CD8-positive, alpha-beta memory T cell (primary cell): ENCODE data around the gene MORF4L1. TPM values are rescaled to one million over a fixed set of nuclear protein-coding genes. Genes with fewer than 3 reads are reported as not detected.

ENCODE experiments used
- CTCF ChIA-PET: fragments of 350-600 bp; sonication (Branson Sonifier 250); formaldehyde crosslinking; loops from one replicate; lab custom pipeline; 2021; ENCODE audit warnings: antibody characterized with exemption; lab: Charles Lee
- POLR2A ChIA-PET: fragments of 350-600 bp; sonication (Branson Sonifier 250); formaldehyde crosslinking; loops from one replicate; lab custom pipeline; 2021; ENCODE audit warnings: antibody characterized with exemption; lab: Charles Lee
- DNase-seq, 5 donors: peaks; one replicate each; pipeline versions ENCODE4 v3.0.0 to v3.0.0-alpha.2; 2020 to 2022; ENCODE audit warnings: mixed read lengths in 1 of 5
- H3K27ac ChIP-seq: one replicate; pipeline ENCODE4 v1.7.0; 2013; ENCODE audit warnings: low read depth, mild to moderate bottlenecking, low read length, moderate library complexity
- H3K27me3 ChIP-seq: 2 replicates; pipeline ENCODE4 v1.7.0; 2013; ENCODE audit warnings: low read length, mild to moderate bottlenecking; ENCODE audit not compliant: insufficient read depth, poor library complexity, severe bottlenecking
- H3K36me3 ChIP-seq: 2 replicates; pipeline ENCODE4 v1.7.0; 2013; ENCODE audit warnings: mild to moderate bottlenecking, low read length, moderate library complexity; ENCODE audit not compliant: insufficient read depth
- H3K4me1 ChIP-seq: 2 replicates; pipeline ENCODE4 v1.7.0; 2013; ENCODE audit warnings: mild to moderate bottlenecking, low read length, moderate library complexity; ENCODE audit not compliant: insufficient read depth
- H3K4me3 ChIP-seq: 2 replicates; pipeline ENCODE4 v1.7.0; 2013; ENCODE audit warnings: mild to moderate bottlenecking, low read length
- H3K9me3 ChIP-seq: 2 replicates; pipeline ENCODE4 v1.7.0; 2013; ENCODE audit warnings: mild to moderate bottlenecking, low read length
- H3K27ac Mint-ChIP-seq, 8 donors: one replicate each; pipeline ENCODE4 v1.8.0; 2020 to 2021; ENCODE audit warnings: mixed read lengths in 8 of 8, mild to moderate bottlenecking in 6 of 8, inconsistent platforms in 3 of 8, moderate library complexity in 3 of 8
- H3K27me3 Mint-ChIP-seq, 2 donors: one replicate each; pipeline ENCODE4 v1.8.0; 2020 to 2021; ENCODE audit warnings: mixed read lengths in 2 of 2, mild to moderate bottlenecking in 1 of 2, moderate library complexity in 1 of 2
- H3K36me3 Mint-ChIP-seq, 3 donors: one replicate each; pipeline ENCODE4 v1.8.0; 2020 to 2021; ENCODE audit warnings: mixed read lengths in 3 of 3, inconsistent platforms in 1 of 3, mild to moderate bottlenecking in 1 of 3
- H3K4me1 Mint-ChIP-seq, 3 donors: one replicate each; pipeline ENCODE4 v1.8.0; 2020 to 2021; ENCODE audit warnings: mixed read lengths in 3 of 3, inconsistent platforms in 1 of 3, mild to moderate bottlenecking in 1 of 3
- H3K4me3 Mint-ChIP-seq, 7 donors: one replicate each; pipeline ENCODE4 v1.8.0; 2020 to 2021; ENCODE audit warnings: mixed read lengths in 7 of 7, mild to moderate bottlenecking in 6 of 7, moderate library complexity in 4 of 7, inconsistent platforms in 2 of 7
- H3K9me3 Mint-ChIP-seq, 5 donors: one replicate each; pipeline ENCODE4 v1.8.0; 2020 to 2022; ENCODE audit warnings: mixed read lengths in 5 of 5, mild to moderate bottlenecking in 3 of 5, moderate library complexity in 2 of 5, inconsistent platforms in 1 of 5
- polyA plus RNA-seq: library from polyadenylated mRNA; unstranded; fragments of 300-500 nt; fragmentation: Illumina TruSeq; gene quantifications from one replicate; pipeline ENCODE4 v1.2.3, GENCODE V29; 2021
- total RNA-seq, 2 experiments: library from RNA; stranded (reverse); gene quantifications; one replicate each; pipeline ENCODE4 v1.2.3, GENCODE V29; 2021

Gene MORF4L1
- total and polyA plus RNA-seq, 3 experiments from 2014 or later: 243 to 272 (median 269) TPM

- H3K27ac Mint-ChIP-seq: peak overlapping the region in 1 of 8 donors; percentile 87
- no peak for DNase-seq
- ChIA-PET POLR2A (no interaction called here), CTCF (no interaction called here)
- no peaks in the 10 kb centered on the region for H3K9me3 Mint-ChIP-seq
- Histone ChIP-seq H3K4me1 (no peaks in the 10 kb centered on the region), H3K27me3 (no peaks in the 10 kb centered on the region), H3K4me3 (no peak overlapping the region), H3K36me3 (no peaks in the 10 kb centered on the region), H3K27ac (no peak overlapping the region), H3K9me3 (no peaks in the 10 kb centered on the region)
- no peak overlapping the region for H3K4me3 Mint-ChIP-seq
- H3K36me3 Mint-ChIP-seq: peaks cover 5 to 8% (median 7%) of the 10 kb centered on the region in 3 donors
- H3K27me3 Mint-ChIP-seq: peaks cover 0 to 1% of the 10 kb centered on the region in 2 donors
- no peaks in the 10 kb centered on the region for H3K4me1 Mint-ChIP-seq
Observed at GRCh38 chr15:78931439-78932257, 59.0 kb downstream of the MORF4L1 start.

DNA sequence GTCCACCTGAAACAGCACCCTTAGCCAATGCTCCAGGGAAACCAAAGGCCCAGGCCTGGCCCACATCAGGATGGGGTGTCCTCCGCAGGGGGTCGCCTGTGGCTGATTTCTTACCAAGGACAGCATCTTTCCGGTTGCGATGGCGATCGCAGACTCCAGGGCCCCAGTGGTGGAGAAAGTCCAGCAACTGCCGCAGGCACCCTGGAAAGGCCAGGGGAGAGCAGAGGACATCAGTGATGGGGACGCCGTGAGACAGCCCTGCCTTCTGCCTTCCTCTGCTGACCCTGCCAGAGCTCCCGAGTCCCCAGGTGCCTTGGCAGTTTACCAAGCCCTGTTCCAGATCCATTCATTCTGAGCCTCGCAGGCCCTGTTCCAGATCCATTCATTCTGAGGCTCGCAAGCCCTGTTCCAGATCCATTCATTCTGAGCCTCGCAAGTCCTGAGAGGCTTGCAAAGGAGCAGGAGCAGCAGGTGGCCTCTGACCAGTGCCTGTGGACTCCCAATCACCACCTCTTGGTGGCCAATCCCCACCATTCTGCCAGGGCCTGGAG, 59.6 kb downstream of the MORF4L1 start:
- Histone ChIP-seq H3K36me3 (no peaks in the 10 kb centered on the region), H3K9me3 (no peaks in the 10 kb centered on the region), H3K27ac (no peak overlapping the region), H3K4me1 (peaks cover 1% of the 10 kb centered on the region), H3K4me3 (no peak overlapping the region), H3K27me3 (no peaks in the 10 kb centered on the region)
- DNase-seq: no peak
- POLR2A ChIA-PET: no interaction called here
- Mint-ChIP-seq H3K4me1 (peaks cover 0 to 3% (median 2%) of the 10 kb centered on the region in 3 donors), H3K9me3 (no peaks in the 10 kb centered on the region), H3K27me3 (peaks cover 0 to 1% of the 10 kb centered on the region in 2 donors), H3K36me3 (peaks cover 1 to 5% (median 1%) of the 10 kb centered on the region in 3 donors), H3K27ac (no peak overlapping the region), H3K4me3 (no peak overlapping the region)
- CTCF ChIA-PET: no interaction called here

GRCh38 chr15:78933187-78933822, 60.6 kb downstream of the MORF4L1 start:
- Mint-ChIP-seq H3K27ac (peak overlapping the region in 1 of 8 donors; percentile 38), H3K4me1 (peaks cover under 1 to 6% (median 5%) of the 10 kb centered on the region in 3 donors), H3K9me3 (no peaks in the 10 kb centered on the region), H3K27me3 (peaks cover 1 to 2% of the 10 kb centered on the region in 2 donors), H3K4me3 (no peak overlapping the region), H3K36me3 (peaks cover 0 to under 1% (median 0%) of the 10 kb centered on the region in 3 donors)
- Histone ChIP-seq H3K27me3 (no peaks in the 10 kb centered on the region), H3K4me1 (peaks cover 3% of the 10 kb centered on the region), H3K4me3 (no peak overlapping the region), H3K36me3 (no peaks in the 10 kb centered on the region), H3K9me3 (no peaks in the 10 kb centered on the region), H3K27ac (no peak overlapping the region)
- no peak for DNase-seq
- ChIA-PET CTCF (interaction anchor here (1.0 kb wide), 1 partner anchor 14 kb away, joined by 3 read pairs; no protein-coding TSS in a partner anchor), POLR2A (no interaction called here)

- Mint-ChIP-seq H3K36me3 (peaks cover 0 to 4% (median 0%) of the 10 kb centered on the region in 3 donors), H3K4me3 (no peak overlapping the region), H3K27ac (peak overlapping the region in 3 of 8 donors; percentile 38 to 78 (median 76)), H3K4me1 (peaks cover 8 to 13% (median 8%) of the 10 kb centered on the region in 3 donors), H3K9me3 (no peaks in the 10 kb centered on the region), H3K27me3 (peaks cover 2 to 7% of the 10 kb centered on the region in 2 donors)
- Histone ChIP-seq H3K9me3 (no peaks in the 10 kb centered on the region), H3K27ac (no peak overlapping the region), H3K36me3 (no peaks in the 10 kb centered on the region), H3K4me3 (no peak overlapping the region), H3K27me3 (no peaks in the 10 kb centered on the region), H3K4me1 (peaks cover 3% of the 10 kb centered on the region)
- CTCF ChIA-PET: interaction anchor here (1.0 kb wide), 1 partner anchor 13 kb away, joined by 3 read pairs; no protein-coding TSS in a partner anchor
- POLR2A ChIA-PET: no interaction called here
- no peak for DNase-seq
Observed at GRCh38 chr15:78933823-78934654, 61.3 kb downstream of the MORF4L1 start.

GRCh38 chr15:78934655-78935023, 61.9 kb downstream of the MORF4L1 start:
- H3K4me1 ChIP-seq: peaks cover 3% of the 10 kb centered on the region
- ChIA-PET CTCF (no interaction called here), POLR2A (no interaction called here)
- no peaks in the 10 kb centered on the region for H3K36me3 ChIP-seq
- DNase-seq: no peak
- H3K4me3 Mint-ChIP-seq: no peak overlapping the region
- no peak overlapping the region for H3K27ac ChIP-seq
- peaks cover 3 to 7% of the 10 kb centered on the region in 2 donors for H3K27me3 Mint-ChIP-seq
- H3K9me3 Mint-ChIP-seq: no peaks in the 10 kb centered on the region
- peaks cover 0 to 4% (median 0%) of the 10 kb centered on the region in 3 donors for H3K36me3 Mint-ChIP-seq
- H3K27ac Mint-ChIP-seq: peak overlapping the region in 3 of 8 donors; percentile 5 to 78 (median 76)
- H3K27me3 ChIP-seq: no peaks in the 10 kb centered on the region
- no peaks in the 10 kb centered on the region for H3K9me3 ChIP-seq
- H3K4me1 Mint-ChIP-seq: peaks cover 11 to 19% (median 12%) of the 10 kb centered on the region in 3 donors
- no peak overlapping the region for H3K4me3 ChIP-seq

DNA sequence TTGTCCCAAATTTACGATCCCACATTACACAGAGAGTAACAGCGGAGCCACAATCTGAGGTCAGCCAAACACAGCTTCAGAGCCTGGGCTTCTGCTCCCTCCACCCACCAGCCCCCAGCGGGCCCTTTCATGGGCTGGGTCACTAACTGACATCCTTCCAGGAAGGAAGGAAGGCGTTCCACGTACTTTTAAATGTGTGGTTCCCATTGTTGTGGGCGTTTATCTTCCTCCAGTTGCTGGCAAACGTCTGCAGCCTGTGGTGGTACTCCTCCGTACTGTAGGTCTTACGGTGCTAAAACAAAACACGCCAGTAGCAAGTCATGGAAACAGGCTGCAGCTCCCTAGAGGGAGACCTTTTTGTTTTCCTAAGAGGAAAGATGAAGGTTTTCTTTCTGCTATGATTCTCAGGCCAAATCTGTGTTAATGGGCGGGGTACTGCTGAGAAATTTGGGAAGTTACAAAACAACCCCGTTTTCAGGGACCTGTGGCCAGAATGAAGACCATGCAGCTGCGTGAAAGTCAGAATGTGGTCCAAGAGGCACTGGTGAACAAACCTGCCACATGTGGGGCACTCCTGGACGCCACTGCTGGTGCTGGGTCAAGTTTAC, 64.5 kb downstream of the MORF4L1 start:
- H3K9me3 ChIP-seq: no peaks in the 10 kb centered on the region
- ChIA-PET POLR2A (no interaction called here), CTCF (no interaction called here)
- Mint-ChIP-seq H3K4me3 (no peak overlapping the region), H3K27ac (peak overlapping the region in 1 of 8 donors; percentile 66), H3K9me3 (no peaks in the 10 kb centered on the region), H3K27me3 (peaks cover 3 to 7% of the 10 kb centered on the region in 2 donors), H3K4me1 (peaks cover 12 to 24% (median 15%) of the 10 kb centered on the region in 3 donors), H3K36me3 (peaks cover 0 to 4% (median 0%) of the 10 kb centered on the region in 3 donors)
- no peak overlapping the region for H3K27ac ChIP-seq
- H3K36me3 ChIP-seq: no peaks in the 10 kb centered on the region
- DNase-seq: no peak
- H3K27me3 ChIP-seq: no peaks in the 10 kb centered on the region
- H3K4me3 ChIP-seq: no peak overlapping the region
- peaks cover 3% of the 10 kb centered on the region for H3K4me1 ChIP-seq
